Sigmoid colon (tissue), 4 donors: ENCODE results near the gene FSD2.

Experiments
- CTCF ChIP-seq, 4 experiments: fragments of 450-650 bp in 3 of 4; fragments of 200-600 bp in 1 of 4; IDR thresholded peaks; one replicate each; pipeline ENCODE4 v1.5.1; 2016 to 2019; ENCODE audit warnings: antibody characterized with exemption in 4 of 4, mild to moderate bottlenecking in 3 of 4, moderate library complexity in 2 of 4
- EP300 ChIP-seq, 4 donors: sonication (generic); formaldehyde crosslinking; IDR thresholded peaks; one replicate each; pipeline ENCODE4 v1.6.1; 2017; ENCODE audit warnings: antibody characterized with exemption in 4 of 4
- POLR2A ChIP-seq, 2 donors: fragments of 450-650 bp; IDR thresholded peaks; one replicate each; pipeline ENCODE4 v1.6.1; 2016; ENCODE audit warnings: antibody characterized with exemption in 2 of 2, mild to moderate bottlenecking in 2 of 2, moderate library complexity in 2 of 2
- POLR2AphosphoS5 ChIP-seq, 4 donors: sonication (generic); formaldehyde crosslinking; IDR thresholded peaks; one replicate each; pipeline ENCODE4 v1.6.1; 2017; ENCODE audit warnings: antibody characterized with exemption in 4 of 4

- TF ChIP-seq CTCF (IDR thresholded peaks at IDR 0.05): no peak
- TF ChIP-seq POLR2A (IDR thresholded peaks at IDR 0.05): no peak
- no peak for TF ChIP-seq POLR2AphosphoS5 (IDR thresholded peaks at IDR 0.05)
- no peak for TF ChIP-seq EP300 (IDR thresholded peaks at IDR 0.05)
These were observed 27.5 kb upstream of the FSD2 start for GRCh38 chr15:82833362-82833682.
